HG03354 (cell line): ENCODE measurements around the gene NMRAL1.

Source experiments
- ATAC-seq: cut with Tn5 transposase; IDR thresholded peaks from one replicate; pipeline ENCODE4 v1.9.1; 2021; ENCODE audit warnings: mild to moderate bottlenecking; ENCODE audit not compliant: unreplicated experiment, poor library complexity, severe bottlenecking

Gene NMRAL1

GRCh38 chr16:4433228-4433627 lies 41.2 kb downstream of the NMRAL1 start:
- ATAC-seq: no peak

GRCh38 chr16:4431023-4431422 lies 43.4 kb downstream of the NMRAL1 start:
- ATAC-seq: no peak

GRCh38 chr16:4428500-4428899 lies 45.9 kb downstream of the NMRAL1 start:
- ATAC-seq: no peak

- ATAC-seq: no peak
These were observed 47.6 kb downstream of the NMRAL1 start for GRCh38 chr16:4426722-4427372.

GRCh38 chr16:4426021-4426684 lies 48.3 kb downstream of the NMRAL1 start:
- ATAC-seq: peak; percentile 43

- peak; percentile 89 for ATAC-seq
These were observed 48.9 kb downstream of the NMRAL1 start, which contains the start of gene DNAJA3 for GRCh38 chr16:4425378-4426020. Gene DNAJA3, plus strand, starts transcription at chr16:4425868. Its CDS starts 14 bp downstream, at chr16:4425882.

GRCh38 chr16:4420505-4421105 lies 53.8 kb downstream of the NMRAL1 start:
- ATAC-seq: no peak

GRCh38 chr16:4419402-4419959 lies 54.9 kb downstream of the NMRAL1 start:
- ATAC-seq: no peak

- ATAC-seq: peak; percentile 65
These were observed 58.0 kb downstream of the NMRAL1 start, which contains the start of gene CORO7 for GRCh38 chr16:4416200-4417032. Gene CORO7, minus strand, starts transcription at chr16:4416596. Its CDS starts 78 bp downstream, at chr16:4416518.

- ATAC-seq: peak; percentile 17
These were observed 58.8 kb downstream of the NMRAL1 start for GRCh38 chr16:4415538-4416199.

GRCh38 chr16:4414187-4414917 lies 60.1 kb downstream of the NMRAL1 start:
- ATAC-seq: peak; percentile 62

- ATAC-seq: no peak
These were observed 61.6 kb downstream of the NMRAL1 start for GRCh38 chr16:4412854-4413253.

- ATAC-seq: no peak
These were observed 62.3 kb downstream of the NMRAL1 start for GRCh38 chr16:4412159-4412558.
